Measurements from ENCODE around the gene TRIM26. TPM values are rescaled to one million over a fixed set of nuclear protein-coding genes. Genes with fewer than 3 reads are reported as not detected.

The TRIM26 gene
- total and polyA plus RNA-seq, 11 donors: 15.1 to 37.4 (median 24.5) TPM

GRCh38 chr6:30163918-30164654 lies 49.1 kb downstream of the TRIM26 start:
- Histone ChIP-seq H3K4me3 (no peak overlapping the region), H3K27ac (no peak overlapping the region), H3K27me3 (peaks cover 0 to 35% (median 9%) of the 10 kb centered on the region in 9 donors), H3K36me3 (no peaks in the 10 kb centered on the region), H3K4me1 (no peaks in the 10 kb centered on the region), H3K9me3 (no peaks in the 10 kb centered on the region)
- intact Hi-C loops (cut with DNase I): no loop called here
- WGBS, 4 donors: 85 to 92% (median 88%) methylated on average over 16 of the region's 16 CpGs
- TF ChIP-seq POLR2A (IDR thresholded peaks at IDR 0.05) (no peak), CTCF (IDR thresholded peaks at IDR 0.05) (no peak)
- ATAC-seq (no peak), DNase-seq (no peak)

GRCh38 chr6:30163090-30163917 lies 49.9 kb downstream of the TRIM26 start, which contains the start of gene TRIM15:
TRIM15 (plus strand) TSS chr6:30163546; CDS start chr6:30163685, 139 bp downstream.
- no peak for DNase-seq
- 74 to 78% (median 76%) methylated on average over 23 to 31 of the region's 31 CpGs for whole genome bisulfite sequencing, 4 donors
- TF ChIP-seq POLR2A (IDR thresholded peaks at IDR 0.05): no peak
- no peak for TF ChIP-seq CTCF (IDR thresholded peaks at IDR 0.05)
- Histone ChIP-seq H3K9me3 (no peaks in the 10 kb centered on the region), H3K4me1 (no peaks in the 10 kb centered on the region), H3K27me3 (peaks cover 0 to 30% (median 7%) of the 10 kb centered on the region in 9 donors), H3K4me3 (no peak within 1 kb of the TSS), H3K36me3 (no peaks in the 10 kb centered on the region), H3K27ac (no peak within 1 kb of the TSS)
- intact Hi-C loops (cut with DNase I): no loop called here
- peak in 1 of 4 donors; percentile 12 for ATAC-seq

GRCh38 chr6:30162265-30163089 lies 50.7 kb downstream of the TRIM26 start:
- intact Hi-C loops (cut with DNase I): no loop called here
- WGBS, 4 donors: 78 to 82% (median 81%) methylated on average over 12 of the region's 12 CpGs
- TF ChIP-seq CTCF (IDR thresholded peaks at IDR 0.05) (no peak), POLR2A (IDR thresholded peaks at IDR 0.05) (no peak)
- ATAC-seq (no peak), DNase-seq (no peak)
- Histone ChIP-seq H3K4me1 (no peaks in the 10 kb centered on the region), H3K27ac (no peak overlapping the region), H3K36me3 (no peaks in the 10 kb centered on the region), H3K27me3 (peaks cover 0 to 29% (median 0%) of the 10 kb centered on the region in 9 donors), H3K4me3 (no peak overlapping the region), H3K9me3 (no peaks in the 10 kb centered on the region)
